Small intestine (tissue), 7 donors: ENCODE data around the gene SIGMAR1. TPM values are rescaled to one million over a fixed set of nuclear protein-coding genes. Genes with fewer than 3 reads are reported as not detected.

ENCODE experiments used
- DNase-seq, 2 donors: peaks; one replicate each; pipeline versions ENCODE4 v3.0.0 to v3.0.0-alpha.2; 2013
- FAIRE-seq: peaks from 2 replicates; lab custom pipeline; 2012; peaks lifted over from hg19 to GRCh38; lab: Jason Lieb, UNC
- H3K27ac ChIP-seq, 3 donors: one replicate each; pipeline ENCODE4 v1.5.1; 2013; ENCODE audit warnings: low read length in 2 of 3, mild to moderate bottlenecking in 2 of 3, control low read depth in 1 of 3, inconsistent platforms in 1 of 3, low read depth in 1 of 3, moderate library complexity in 1 of 3
- H3K27me3 ChIP-seq, 3 donors: one replicate each; pipeline ENCODE4 v1.6.1; 2013; ENCODE audit warnings: low read length in 3 of 3, inconsistent platforms in 1 of 3; ENCODE audit not compliant: control insufficient read depth in 3 of 3, insufficient read depth in 3 of 3
- H3K36me3 ChIP-seq, 3 donors: one replicate each; pipeline ENCODE4 v1.6.1; 2013; ENCODE audit warnings: low read length in 3 of 3, inconsistent platforms in 1 of 3, low read depth in 1 of 3, mild to moderate bottlenecking in 1 of 3, moderate library complexity in 1 of 3; ENCODE audit not compliant: control insufficient read depth in 3 of 3, insufficient read depth in 2 of 3
- H3K4me1 ChIP-seq, 3 donors: one replicate each; pipeline ENCODE4 v1.6.1; 2013; ENCODE audit warnings: low read length in 2 of 3, inconsistent platforms in 1 of 3, low read depth in 1 of 3, mild to moderate bottlenecking in 1 of 3, moderate library complexity in 1 of 3; ENCODE audit not compliant: control insufficient read depth in 3 of 3, insufficient read depth in 2 of 3
- H3K4me3 ChIP-seq, 3 donors: one replicate each; pipeline ENCODE4 v1.5.1; 2013; ENCODE audit warnings: low read length in 3 of 3, control low read depth in 1 of 3, inconsistent platforms in 1 of 3, low read depth in 1 of 3, mild to moderate bottlenecking in 1 of 3, moderate library complexity in 1 of 3
- H3K9me3 ChIP-seq, 2 donors: one replicate each; pipeline ENCODE4 v1.6.1; 2013; ENCODE audit warnings: low read depth in 1 of 2, low read length in 1 of 2; ENCODE audit not compliant: control insufficient read depth in 2 of 2, insufficient read depth in 1 of 2
- WGBS, 3 donors: extraction: QIAGEN DNeasy Blood & Tissue Kit; methylation state at CpG; one replicate each; pipeline ENCODE4 v1.1.7; 2013; 5-methylcytosine and 5-hydroxymethylcytosine counted together
- polyA plus RNA-seq, 4 donors: library from polyadenylated mRNA; stranded (reverse) in 3 of 4; unstranded in 1 of 4; fragments of 200-250 nt in 3 of 4; fragments of 120-200 nt in 1 of 4; gene quantifications; one replicate each; pipeline versions ENCODE4 v1.2.1 to v1.2.3, GENCODE V29; 2013
- donor health status: healthy with polysubstance abuse.
- donor health status: control.
- donor health status: control.
- donor health status: Bipolar disorder and iron deficiency.
- donor health status: healthy.

Gene SIGMAR1
- polyA plus RNA-seq, 4 donors: 41.4 to 88.8 (median 68.5) TPM

- WGBS, 3 donors: 47 to 62% (median 61%) methylated on average over 11 of the region's 11 CpGs
- Histone ChIP-seq H3K4me1 (peaks cover 0 to 54% (median 5%) of the 10 kb centered on the region in 3 donors), H3K36me3 (peaks cover 0 to 36% (median 9%) of the 10 kb centered on the region in 3 donors), H3K27ac (peak overlapping the region in 2 of 3 donors; percentile 16 to 87), H3K27me3 (no peaks in the 10 kb centered on the region), H3K4me3 (peak overlapping the region in 1 of 3 donors; percentile 0), H3K9me3 (no peaks in the 10 kb centered on the region)
- no peak for FAIRE-seq
- DNase-seq: no peak
These were observed 15.8 kb upstream of the SIGMAR1 start for GRCh38 chr9:34653151-34654072.

GRCh38 chr9:34652602-34653000, 15.0 kb upstream of the SIGMAR1 start:
- no peak for FAIRE-seq
- H3K4me1 ChIP-seq: peaks cover 0 to 62% (median 9%) of the 10 kb centered on the region in 3 donors
- 20 to 31% (median 29%) methylated on average over 5 of the region's 5 CpGs for WGBS, 3 donors

GRCh38 chr9:34651876-34652601, 14.5 kb upstream of the SIGMAR1 start, which contains the start of gene IL11RA:
TSS of gene IL11RA (plus strand) at chr9:34652185. CDS start at chr9:34655218, 3,033 bp downstream.
- no peaks in the 10 kb centered on the region for H3K9me3 ChIP-seq
- peaks cover 0 to 36% (median 9%) of the 10 kb centered on the region in 3 donors for H3K36me3 ChIP-seq
- 5 to 18% (median 9%) methylated on average over 21 to 24 of the region's 24 CpGs for WGBS, 3 donors
- peaks cover 0 to 66% (median 9%) of the 10 kb centered on the region in 3 donors for H3K4me1 ChIP-seq
- H3K27ac ChIP-seq: peak within 1 kb of the TSS; percentile 87 to 91 (median 90)
- DNase-seq (peak; percentile 94 to 97), FAIRE-seq (no peak)
- peak within 1 kb of the TSS in 2 of 3 donors; percentile 4 to 31 for H3K4me3 ChIP-seq
- H3K27me3 ChIP-seq: no peaks in the 10 kb centered on the region

More at GRCh38 chr9:34652602-34653000, 15.0 kb upstream of the SIGMAR1 start:
- Histone ChIP-seq H3K4me3 (peak overlapping the region in 1 of 3 donors; percentile 31), H3K27me3 (no peaks in the 10 kb centered on the region), H3K9me3 (no peaks in the 10 kb centered on the region), H3K36me3 (peaks cover 0 to 41% (median 9%) of the 10 kb centered on the region in 3 donors), H3K27ac (peak overlapping the region; percentile 87 to 91 (median 90))
- DNase-seq: no peak

GRCh38 chr9:34651321-34651720, 13.7 kb upstream of the SIGMAR1 start:
- peak in 1 of 2 donors; percentile 68 for DNase-seq
- no peak for FAIRE-seq
- peak overlapping the region; percentile 87 to 91 (median 90) for H3K27ac ChIP-seq
- H3K36me3 ChIP-seq: peaks cover 0 to 36% (median 9%) of the 10 kb centered on the region in 3 donors
- H3K4me3 ChIP-seq: peak overlapping the region in 2 of 3 donors; percentile 4 to 31
- WGBS, 3 donors: 41 to 59% (median 45%) methylated on average over 4 of the region's 4 CpGs
- H3K27me3 ChIP-seq: no peaks in the 10 kb centered on the region
- H3K9me3 ChIP-seq: no peaks in the 10 kb centered on the region
- H3K4me1 ChIP-seq: peaks cover 0 to 66% (median 9%) of the 10 kb centered on the region in 3 donors

- FAIRE-seq: no peak
- no peak for DNase-seq
- Histone ChIP-seq H3K4me1 (peaks cover 0 to 71% (median 10%) of the 10 kb centered on the region in 3 donors), H3K27ac (peak overlapping the region; percentile 87 to 91 (median 90)), H3K36me3 (peaks cover 0 to 36% (median 9%) of the 10 kb centered on the region in 3 donors), H3K9me3 (no peaks in the 10 kb centered on the region), H3K27me3 (no peaks in the 10 kb centered on the region), H3K4me3 (no peak overlapping the region)
- 62 to 82% (median 77%) methylated on average over 5 of the region's 5 CpGs for WGBS, 3 donors
These were observed 13.2 kb upstream of the SIGMAR1 start for GRCh38 chr9:34650816-34651215.

GRCh38 chr9:34648673-34649072, 11.1 kb upstream of the SIGMAR1 start:
- WGBS, 3 donors: 93 to 94% (median 93%) methylated on average over 8 of the region's 8 CpGs
- peaks cover 0 to 36% (median 9%) of the 10 kb centered on the region in 3 donors for H3K36me3 ChIP-seq
- no peaks in the 10 kb centered on the region for H3K9me3 ChIP-seq
- FAIRE-seq: no peak
- no peak for DNase-seq
- H3K4me1 ChIP-seq: peaks cover 0 to 67% (median 10%) of the 10 kb centered on the region in 3 donors
- no peak overlapping the region for H3K4me3 ChIP-seq
- H3K27ac ChIP-seq: no peak overlapping the region
- H3K27me3 ChIP-seq: no peaks in the 10 kb centered on the region

GRCh38 chr9:34647651-34648050, 10.1 kb upstream of the SIGMAR1 start:
- H3K9me3 ChIP-seq: no peaks in the 10 kb centered on the region
- peaks cover 0 to 36% (median 9%) of the 10 kb centered on the region in 3 donors for H3K36me3 ChIP-seq
- H3K4me3 ChIP-seq: peak overlapping the region in 2 of 3 donors; percentile 58 to 68
- DNase-seq (peak; percentile 67 to 76), FAIRE-seq (no peak)
- peak overlapping the region; percentile 90 to 93 (median 91) for H3K27ac ChIP-seq
- 16 to 46% (median 39%) methylated on average over 10 of the region's 10 CpGs for WGBS, 3 donors
- H3K4me1 ChIP-seq: peaks cover 0 to 56% (median 7%) of the 10 kb centered on the region in 3 donors
- no peaks in the 10 kb centered on the region for H3K27me3 ChIP-seq

GRCh38 chr9:34647084-34647403, 9.5 kb upstream of the SIGMAR1 start:
- Histone ChIP-seq H3K4me1 (peaks cover 0 to 51% (median 7%) of the 10 kb centered on the region in 3 donors), H3K27ac (peak overlapping the region; percentile 90 to 93 (median 91)), H3K27me3 (no peaks in the 10 kb centered on the region), H3K9me3 (no peaks in the 10 kb centered on the region), H3K36me3 (peaks cover 0 to 36% (median 9%) of the 10 kb centered on the region in 3 donors), H3K4me3 (peak overlapping the region; percentile 58 to 82 (median 68))
- FAIRE-seq: no peak
- no peak for DNase-seq
- WGBS, 3 donors: 1 to 3% (median 1%) methylated on average over 8 of the region's 8 CpGs
